Measurements from ENCODE around the gene CWC15. TPM values are rescaled to one million over a fixed set of nuclear protein-coding genes. Genes with fewer than 3 reads are reported as not detected.

The CWC15 gene
- total RNA-seq, 4 donors from 2014 or later: 32.9 to 54.8 (median 44.1) TPM

DNA sequence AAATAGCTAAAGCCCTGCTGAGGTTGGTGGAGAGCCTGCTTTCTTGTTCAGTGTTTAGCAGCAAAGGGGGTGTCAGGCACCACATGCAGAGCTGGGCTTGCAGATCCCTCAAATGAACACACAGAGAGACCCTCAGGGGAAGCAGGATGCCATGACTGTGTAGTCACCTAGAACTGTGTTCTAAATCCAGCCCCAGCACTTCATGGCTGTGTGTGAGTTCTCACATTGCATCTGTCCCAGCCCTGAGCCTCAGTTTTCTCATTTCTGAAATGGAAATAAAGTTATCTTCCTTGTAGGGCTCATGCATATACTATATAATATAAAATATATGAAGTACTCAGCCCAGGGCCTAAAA, 47.1 kb downstream of the CWC15 start:
- Histone ChIP-seq H3K27me3 (no peaks in the 10 kb centered on the region), H3K4me3 (no peak overlapping the region), H3K9me3 (no peaks in the 10 kb centered on the region), H3K36me3 (no peaks in the 10 kb centered on the region), H3K4me1 (peaks cover 21 to 56% (median 27%) of the 10 kb centered on the region in 3 donors), H3K27ac (peak overlapping the region; percentile 72 to 83 (median 78))
- no peak for ATAC-seq
- TF ChIP-seq EP300 (IDR thresholded peaks at IDR 0.05) (no peak), POLR2AphosphoS5 (IDR thresholded peaks at IDR 0.05) (no peak), CTCF (IDR thresholded peaks at IDR 0.05) (no peak), POLR2A (IDR thresholded peaks at IDR 0.05) (no peak)

- no peaks in the 10 kb centered on the region for H3K9me3 ChIP-seq
- H3K27me3 ChIP-seq: no peaks in the 10 kb centered on the region
- no peak overlapping the region for H3K4me3 ChIP-seq
- TF ChIP-seq POLR2A (IDR thresholded peaks at IDR 0.05): no peak
- no peak for TF ChIP-seq EP300 (IDR thresholded peaks at IDR 0.05)
- TF ChIP-seq CTCF (IDR thresholded peaks at IDR 0.05): no peak
- TF ChIP-seq POLR2AphosphoS5 (IDR thresholded peaks at IDR 0.05): no peak
- WGBS, 2 donors (ENCODE audit: low coverage in 1 of 2): 60 to 61% methylated on average over 6 to 7 of the region's 7 CpGs
- no peak for ATAC-seq
- no peaks in the 10 kb centered on the region for H3K36me3 ChIP-seq
- H3K4me1 ChIP-seq: peaks cover 21 to 56% (median 27%) of the 10 kb centered on the region in 3 donors
- peak overlapping the region; percentile 72 to 83 (median 78) for H3K27ac ChIP-seq
These were observed 47.7 kb downstream of the CWC15 start for GRCh38 chr11:94925422-94926270.

GRCh38 chr11:94924612-94925011, 48.7 kb downstream of the CWC15 start:
- Histone ChIP-seq H3K4me3 (no peak overlapping the region), H3K27ac (peak overlapping the region in 3 of 4 donors; percentile 21 to 83 (median 49)), H3K36me3 (no peaks in the 10 kb centered on the region), H3K27me3 (no peaks in the 10 kb centered on the region), H3K9me3 (no peaks in the 10 kb centered on the region), H3K4me1 (peaks cover 21 to 56% (median 27%) of the 10 kb centered on the region in 3 donors)
- no peak for ATAC-seq
- 34 to 35% methylated on average over 5 of the region's 5 CpGs for WGBS, 2 donors (ENCODE audit: low coverage in 1 of 2)
- no peak for TF ChIP-seq POLR2A (IDR thresholded peaks at IDR 0.05)
- TF ChIP-seq EP300 (IDR thresholded peaks at IDR 0.05): no peak
- TF ChIP-seq POLR2AphosphoS5 (IDR thresholded peaks at IDR 0.05): no peak
- TF ChIP-seq CTCF (IDR thresholded peaks at IDR 0.05): no peak

DNA sequence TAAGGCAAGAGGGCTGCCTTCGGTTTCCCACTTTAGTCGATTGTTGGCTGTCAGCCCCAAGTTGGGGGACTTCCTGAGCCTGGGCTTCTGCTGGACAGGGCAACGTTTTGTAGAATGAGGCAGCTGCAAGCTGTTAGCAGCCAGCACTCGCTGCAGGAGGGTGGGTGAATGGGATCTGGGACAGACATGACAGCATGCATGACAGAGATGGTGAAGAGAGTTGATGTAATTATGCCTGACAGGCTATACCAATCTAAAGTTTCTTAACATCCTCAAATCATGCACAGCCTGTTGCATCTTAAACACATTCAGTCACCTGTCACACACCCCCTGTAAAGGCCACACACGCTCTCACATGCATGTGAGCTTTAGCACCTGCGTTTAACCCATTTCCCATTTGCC, 49.2 kb downstream of the CWC15 start:
- Histone ChIP-seq H3K9me3 (no peaks in the 10 kb centered on the region), H3K27ac (peak overlapping the region in 2 of 4 donors; percentile 2 to 83), H3K27me3 (no peaks in the 10 kb centered on the region), H3K4me3 (no peak overlapping the region), H3K36me3 (no peaks in the 10 kb centered on the region), H3K4me1 (peaks cover 21 to 56% (median 27%) of the 10 kb centered on the region in 3 donors)
- no peak for ATAC-seq
- no peak for TF ChIP-seq CTCF (IDR thresholded peaks at IDR 0.05)
- TF ChIP-seq EP300 (IDR thresholded peaks at IDR 0.05): no peak
- 39% methylated on average over 5 of the region's 6 CpGs; no CpG with 5 or more reads in 1 of the 2 donors for WGBS, 2 donors (ENCODE audit: low coverage in 1 of 2)

GRCh38 chr11:94923004-94923334, 50.4 kb downstream of the CWC15 start:
- Histone ChIP-seq H3K27ac (no peak overlapping the region), H3K27me3 (no peaks in the 10 kb centered on the region), H3K4me3 (no peak overlapping the region), H3K36me3 (no peaks in the 10 kb centered on the region), H3K9me3 (no peaks in the 10 kb centered on the region), H3K4me1 (peaks cover 15 to 47% (median 27%) of the 10 kb centered on the region in 3 donors)
- TF ChIP-seq POLR2A (IDR thresholded peaks at IDR 0.05) (no peak), CTCF (IDR thresholded peaks at IDR 0.05) (no peak), EP300 (IDR thresholded peaks at IDR 0.05) (no peak), POLR2AphosphoS5 (IDR thresholded peaks at IDR 0.05) (no peak)
- ATAC-seq: no peak
- no CpG with 5 or more reads among the region's 2 CpGs for WGBS, 2 donors (ENCODE audit: low coverage in 1 of 2)

All from gastroesophageal sphincter (tissue), 4 donors.